Caco-2 (cell line): ENCODE measurements around the gene MYO5B. TPM values are rescaled to one million over a fixed set of nuclear protein-coding genes. Genes with fewer than 3 reads are reported as not detected.

Experiments
- BruUV-seq: library from RNA; stranded (reverse); fragments of 400-500 nt; replicated peaks from 2 replicates; lab custom pipeline; 2021; lab: Mats Ljungman, UMichigan
- CTCF ChIA-PET: fragments of 300-600 bp; sonication (Branson Sonifier 250); formaldehyde crosslinking; loops from one replicate; lab custom pipeline; 2022; ENCODE audit warnings: antibody characterized with exemption; lab: Charles Lee
- POLR2A ChIA-PET: fragments of 300-600 bp; sonication (Branson Sonifier 250); formaldehyde crosslinking; loops from one replicate; lab custom pipeline; 2022; ENCODE audit warnings: antibody characterized with exemption; lab: Charles Lee
- DNase-seq, 2 experiments: peaks; one replicate each; pipeline versions ENCODE4 v3.0.0 to v3.0.0-alpha.2; 2020 to 2022
- H3K27me3 ChIP-seq: replicated peaks from 2 replicates; pipeline ENCODE4 v1.6.0; 2011; ENCODE audit warnings: low read length; ENCODE audit not compliant: control insufficient read depth, insufficient read depth
- H3K36me3 ChIP-seq: 2 replicates; pipeline ENCODE4 v1.5.1; 2011; ENCODE audit warnings: low read length; ENCODE audit not compliant: control insufficient read depth, insufficient read depth
- H3K4me1 ChIP-seq: fragments of 250-450 bp; sonication (Bioruptor Pico); 2 replicates; pipeline ENCODE4 v1.5.1; 2020; ENCODE audit warnings: mild to moderate bottlenecking
- H3K4me3 ChIP-seq: 2 replicates; pipeline ENCODE4 v1.5.1; 2011; ENCODE audit warnings: low read depth, mild to moderate bottlenecking, control low read depth, low read length
- H3K9me3 ChIP-seq: fragments of 250-450 bp; sonication (Bioruptor Pico); 2 replicates; pipeline ENCODE4 v1.5.1; 2020; ENCODE audit warnings: mild to moderate bottlenecking, moderate library complexity
- H3K27ac Mint-ChIP-seq: one replicate; pipeline ENCODE4 v1.8.0; 2022; ENCODE audit warnings: mixed read lengths; ENCODE audit not compliant: unreplicated experiment
- H3K27me3 Mint-ChIP-seq: one replicate; pipeline ENCODE4 v1.8.0; 2022; ENCODE audit warnings: mixed read lengths; ENCODE audit not compliant: insufficient read depth, unreplicated experiment
- H3K36me3 Mint-ChIP-seq: one replicate; pipeline ENCODE4 v1.8.0; 2022; ENCODE audit warnings: mild to moderate bottlenecking, mixed read lengths; ENCODE audit not compliant: insufficient read depth, unreplicated experiment
- H3K4me1 Mint-ChIP-seq: one replicate; pipeline ENCODE4 v1.8.0; 2022; ENCODE audit warnings: low read depth, mixed read lengths; ENCODE audit not compliant: unreplicated experiment
- H3K4me3 Mint-ChIP-seq: one replicate; pipeline ENCODE4 v1.8.0; 2022; ENCODE audit warnings: mild to moderate bottlenecking, moderate library complexity, mixed read lengths; ENCODE audit not compliant: unreplicated experiment
- H3K9me3 Mint-ChIP-seq: one replicate; pipeline ENCODE4 v1.8.0; 2022; ENCODE audit warnings: mixed read lengths; ENCODE audit not compliant: unreplicated experiment
- intact Hi-C: fragments of 100-400 bp; cut with micrococcal nuclease; formaldehyde crosslinking; loops from one replicate; pipeline ENCODE4 v1.10.0; 2022; ENCODE audit not compliant: unreplicated experiment
- total RNA-seq: library from RNA; stranded (reverse); gene quantifications from 2 replicates; pipeline ENCODE4 v1.2.3, GENCODE V29; 2022
- TF ChIP-seq, protein P1 (sequence below), 2 experiments: fragments of 200-600 bp in 1 of 2; IDR thresholded peaks; 1 replicate in 1 of 2; 2 replicates in 1 of 2; pipeline versions ENCODE4 v1.5.1 to v1.8.0; 2011 to 2022; ENCODE audit warnings: antibody characterized with exemption in 1 of 2, control low read depth in 1 of 2, inconsistent platforms in 1 of 2, low read depth in 1 of 2, low read length in 1 of 2, mild to moderate bottlenecking in 1 of 2, moderate library complexity in 1 of 2; ENCODE audit not compliant: insufficient read depth in 1 of 2, severe bottlenecking in 1 of 2, unreplicated experiment in 1 of 2

The MYO5B gene
- total RNA-seq, 1 experiment from 2014 or later = 28.3 TPM

GRCh38 chr18:49880661-49881060, 314.3 kb downstream of the MYO5B start:
- no TSS peak for BruUV-seq
- H3K4me3 ChIP-seq = no peak overlapping the region
- H3K27me3 Mint-ChIP-seq = no peaks in the 10 kb centered on the region
- no peak overlapping the region for H3K4me3 Mint-ChIP-seq
- H3K4me1 ChIP-seq = no peaks in the 10 kb centered on the region
- no peaks in the 10 kb centered on the region for H3K36me3 ChIP-seq
- intact Hi-C loops = no loop called here
- DNase-seq = no peak
- no peaks in the 10 kb centered on the region for H3K27me3 ChIP-seq
- TF ChIP-seq, protein P1, sequence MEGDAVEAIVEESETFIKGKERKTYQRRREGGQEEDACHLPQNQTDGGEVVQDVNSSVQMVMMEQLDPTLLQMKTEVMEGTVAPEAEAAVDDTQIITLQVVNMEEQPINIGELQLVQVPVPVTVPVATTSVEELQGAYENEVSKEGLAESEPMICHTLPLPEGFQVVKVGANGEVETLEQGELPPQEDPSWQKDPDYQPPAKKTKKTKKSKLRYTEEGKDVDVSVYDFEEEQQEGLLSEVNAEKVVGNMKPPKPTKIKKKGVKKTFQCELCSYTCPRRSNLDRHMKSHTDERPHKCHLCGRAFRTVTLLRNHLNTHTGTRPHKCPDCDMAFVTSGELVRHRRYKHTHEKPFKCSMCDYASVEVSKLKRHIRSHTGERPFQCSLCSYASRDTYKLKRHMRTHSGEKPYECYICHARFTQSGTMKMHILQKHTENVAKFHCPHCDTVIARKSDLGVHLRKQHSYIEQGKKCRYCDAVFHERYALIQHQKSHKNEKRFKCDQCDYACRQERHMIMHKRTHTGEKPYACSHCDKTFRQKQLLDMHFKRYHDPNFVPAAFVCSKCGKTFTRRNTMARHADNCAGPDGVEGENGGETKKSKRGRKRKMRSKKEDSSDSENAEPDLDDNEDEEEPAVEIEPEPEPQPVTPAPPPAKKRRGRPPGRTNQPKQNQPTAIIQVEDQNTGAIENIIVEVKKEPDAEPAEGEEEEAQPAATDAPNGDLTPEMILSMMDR (IDR thresholded peaks at IDR 0.05; ENCODE audit: insufficient read depth in 1 of 2, low read depth in 1 of 2, low read length in 1 of 2, severe bottlenecking in 1 of 2, unreplicated experiment in 1 of 2) = no peak
- H3K9me3 Mint-ChIP-seq = no peaks in the 10 kb centered on the region
- H3K27ac Mint-ChIP-seq = no peak overlapping the region
- no peaks in the 10 kb centered on the region for H3K36me3 Mint-ChIP-seq
- CTCF ChIA-PET = no interaction called here
- H3K9me3 ChIP-seq = no peaks in the 10 kb centered on the region
- no peaks in the 10 kb centered on the region for H3K4me1 Mint-ChIP-seq
- POLR2A ChIA-PET = interaction anchor here (0.7 kb wide), 1 partner anchor 67 kb away, joined by 3 read pairs; no protein-coding TSS in a partner anchor

DNA sequence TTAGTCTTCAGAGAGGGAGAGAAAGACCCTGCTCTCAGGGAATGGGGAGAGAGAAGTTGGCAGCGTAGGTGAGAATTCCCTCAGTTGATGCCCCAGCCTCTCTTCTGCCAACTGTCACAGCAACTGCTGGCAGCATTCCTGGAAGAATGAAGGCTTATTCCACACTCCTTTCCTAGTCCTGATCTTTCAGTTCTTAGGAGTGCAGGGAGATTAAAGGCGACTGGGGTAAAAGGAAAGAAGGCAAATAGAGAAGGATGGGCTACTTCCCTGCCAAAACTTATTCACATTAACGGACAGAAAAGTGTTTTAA, 315.7 kb downstream of the MYO5B start:
- intact Hi-C loops = no loop called here
- POLR2A ChIA-PET = no interaction called here
- no peaks in the 10 kb centered on the region for H3K4me1 ChIP-seq
- no TSS peak for BruUV-seq
- no peak overlapping the region for H3K4me3 Mint-ChIP-seq
- H3K27ac Mint-ChIP-seq = no peak overlapping the region
- TF ChIP-seq, protein P1 (IDR thresholded peaks at IDR 0.05; ENCODE audit: insufficient read depth in 1 of 2, low read depth in 1 of 2, low read length in 1 of 2, severe bottlenecking in 1 of 2, unreplicated experiment in 1 of 2) = no peak
- no peaks in the 10 kb centered on the region for H3K36me3 Mint-ChIP-seq
- CTCF ChIA-PET = no interaction called here
- no peaks in the 10 kb centered on the region for H3K27me3 Mint-ChIP-seq
- no peaks in the 10 kb centered on the region for H3K9me3 ChIP-seq
- H3K4me1 Mint-ChIP-seq = no peaks in the 10 kb centered on the region
- H3K4me3 ChIP-seq = no peak overlapping the region
- H3K27me3 ChIP-seq = no peaks in the 10 kb centered on the region
- no peaks in the 10 kb centered on the region for H3K36me3 ChIP-seq
- no peaks in the 10 kb centered on the region for H3K9me3 Mint-ChIP-seq
- DNase-seq = no peak

- no peaks in the 10 kb centered on the region for H3K27me3 ChIP-seq
- ChIA-PET POLR2A (no interaction called here), CTCF (no interaction called here)
- no peaks in the 10 kb centered on the region for H3K4me1 ChIP-seq
- Mint-ChIP-seq H3K4me1 (no peaks in the 10 kb centered on the region), H3K27me3 (no peaks in the 10 kb centered on the region), H3K4me3 (no peak overlapping the region), H3K27ac (no peak overlapping the region), H3K36me3 (no peaks in the 10 kb centered on the region), H3K9me3 (no peaks in the 10 kb centered on the region)
- TF ChIP-seq, protein P1 (IDR thresholded peaks at IDR 0.05; ENCODE audit: insufficient read depth in 1 of 2, low read depth in 1 of 2, low read length in 1 of 2, severe bottlenecking in 1 of 2, unreplicated experiment in 1 of 2) = no peak
- H3K36me3 ChIP-seq = no peaks in the 10 kb centered on the region
- H3K4me3 ChIP-seq = no peak overlapping the region
- no peak for DNase-seq
- no TSS peak for BruUV-seq
- intact Hi-C loops = no loop called here
- H3K9me3 ChIP-seq = no peaks in the 10 kb centered on the region
These were observed 316.2 kb downstream of the MYO5B start for GRCh38 chr18:49878567-49879270.
